Naive thymus-derived CD4-positive, alpha-beta T cell (primary cell): ENCODE data around the gene WAPL. TPM values are rescaled to one million over a fixed set of nuclear protein-coding genes. Genes with fewer than 3 reads are reported as not detected.
A peak's percentile ranks its signal among the peaks of the same experiment; 100 is the strongest.
"Not testable (repeated sequence)": the region's sequence is repeated elsewhere in the genome, so short reads cannot be mapped to it uniquely, and the experiment has no call there.

ENCODE experiments used
- ATAC-seq: fragments of 150-1000 bp; cut with Tn5 transposase; 2 replicates; pipeline ENCODE4 v1.10.0; 2021; ENCODE audit warnings: mild to moderate bottlenecking, moderate library complexity
- CTCF ChIA-PET: fragments of 350-600 bp; sonication (Branson Sonifier 250); formaldehyde crosslinking; loops from one replicate; lab custom pipeline; 2021; ENCODE audit warnings: antibody characterized with exemption; lab: Charles Lee
- POLR2A ChIA-PET: fragments of 350-600 bp; sonication (Branson Sonifier 250); formaldehyde crosslinking; loops from one replicate; lab custom pipeline; 2021; ENCODE audit warnings: antibody characterized with exemption, inconsistent platforms; lab: Charles Lee
- DNase-seq, 9 donors: peaks; one replicate each; pipeline versions ENCODE4 v3.0.0 to v3.0.0-alpha.2; 2020 to 2022; ENCODE audit warnings: mixed read lengths in 1 of 9
- H3K27ac ChIP-seq: one replicate; pipeline ENCODE4 v1.7.0; 2013; ENCODE audit warnings: mild to moderate bottlenecking, low read depth, low read length, moderate library complexity
- H3K27me3 ChIP-seq, 2 donors: one replicate each; pipeline ENCODE4 v1.7.0; 2013; ENCODE audit warnings: low read length in 2 of 2, mild to moderate bottlenecking in 2 of 2, moderate library complexity in 2 of 2; ENCODE audit not compliant: control insufficient read depth in 2 of 2, insufficient read depth in 2 of 2
- H3K36me3 ChIP-seq, 3 experiments: 1 replicate in 2 of 3; 2 replicates in 1 of 3; pipeline ENCODE4 v1.7.0; 2013; ENCODE audit warnings: low read length in 3 of 3, mild to moderate bottlenecking in 3 of 3, moderate library complexity in 1 of 3; ENCODE audit not compliant: insufficient read depth in 3 of 3, control insufficient read depth in 2 of 3
- H3K4me1 ChIP-seq, 2 donors: one replicate each; pipeline ENCODE4 v1.7.0; 2013; ENCODE audit warnings: low read length in 2 of 2, mild to moderate bottlenecking in 2 of 2, moderate library complexity in 1 of 2; ENCODE audit not compliant: control insufficient read depth in 2 of 2, insufficient read depth in 2 of 2
- H3K4me3 ChIP-seq: 2 replicates; pipeline ENCODE4 v1.7.0; 2013; ENCODE audit warnings: mild to moderate bottlenecking, low read length
- H3K9me3 ChIP-seq, 3 experiments: 1 replicate in 2 of 3; 2 replicates in 1 of 3; pipeline ENCODE4 v1.7.0; 2013; ENCODE audit warnings: low read length in 3 of 3; ENCODE audit not compliant: control insufficient read depth in 2 of 3
- H3K27ac Mint-ChIP-seq, 9 donors: one replicate each; pipeline ENCODE4 v1.8.0; 2020 to 2022; ENCODE audit warnings: mixed read lengths in 9 of 9, mild to moderate bottlenecking in 8 of 9, moderate library complexity in 5 of 9, inconsistent platforms in 2 of 9
- H3K27me3 Mint-ChIP-seq, 5 donors: one replicate each; pipeline ENCODE4 v1.8.0; 2021 to 2022; ENCODE audit warnings: mixed read lengths in 5 of 5, mild to moderate bottlenecking in 1 of 5
- H3K36me3 Mint-ChIP-seq, 5 donors: one replicate each; pipeline ENCODE4 v1.8.0; 2020 to 2022; ENCODE audit warnings: mixed read lengths in 5 of 5, mild to moderate bottlenecking in 3 of 5, inconsistent platforms in 1 of 5
- H3K4me1 Mint-ChIP-seq, 7 donors: one replicate each; pipeline ENCODE4 v1.8.0; 2020 to 2022; ENCODE audit warnings: mixed read lengths in 7 of 7, mild to moderate bottlenecking in 3 of 7, inconsistent platforms in 1 of 7
- H3K4me3 Mint-ChIP-seq, 10 donors: one replicate each; pipeline ENCODE4 v1.8.0; 2020 to 2022; ENCODE audit warnings: mild to moderate bottlenecking in 10 of 10, mixed read lengths in 10 of 10, moderate library complexity in 6 of 10, inconsistent platforms in 2 of 10
- H3K9me3 Mint-ChIP-seq, 11 donors: one replicate each; pipeline ENCODE4 v1.8.0; 2020 to 2022; ENCODE audit warnings: mixed read lengths in 11 of 11, mild to moderate bottlenecking in 4 of 11, inconsistent platforms in 1 of 11, moderate library complexity in 1 of 11
- intact Hi-C, 2 donors: fragments of 100-400 bp; cut with micrococcal nuclease; formaldehyde crosslinking; loops; one replicate each; pipeline ENCODE4 v1.15.1; 2023
- polyA plus RNA-seq, 2 donors: library from polyadenylated mRNA; unstranded; fragments of 300-500 nt; fragmentation: Illumina TruSeq; gene quantifications; one replicate each; pipeline ENCODE4 v1.2.3, GENCODE V29; 2021
- total RNA-seq, 6 experiments: library from RNA in 5 of 6; stranded (reverse) in 5 of 6; gene quantifications; 1 replicate in 5 of 6; 2 replicates in 1 of 6; pipeline ENCODE4 v1.2.3 and lab custom pipeline; 2021 to 2026

Gene WAPL
- total and polyA plus RNA-seq, 7 experiments from 2014 or later: 40.3 to 59.2 (median 49.5) TPM

- intact Hi-C loops: no loop called here
- Histone ChIP-seq H3K4me3 (no peak overlapping the region), H3K36me3 (no peaks in the 10 kb centered on the region), H3K9me3 (no peaks in the 10 kb centered on the region), H3K27ac (peak overlapping the region; percentile 27), H3K27me3 (no peaks in the 10 kb centered on the region), H3K4me1 (peaks cover 0 to 22% of the 10 kb centered on the region in 2 donors)
- DNase-seq (peak in 3 of 9 donors; percentile 18 to 27 (median 23)), ATAC-seq (no peak)
- POLR2A ChIA-PET: interaction anchor here (0.6 to 2.3 kb wide), 3 partner anchors 18 to 218 kb away, joined by 3 to 10 read pairs (median 4); partner anchors contain the start of gene WAPL
- H3K4me1 Mint-ChIP-seq: peaks cover 17 to 37% (median 32%) of the 10 kb centered on the region in 7 donors
- no peaks in the 10 kb centered on the region for H3K27me3 Mint-ChIP-seq
- peaks cover 0 to 3% (median 0%) of the 10 kb centered on the region in 5 donors for H3K36me3 Mint-ChIP-seq
- H3K9me3 Mint-ChIP-seq: peaks cover 0 to 2% (median 0%) of the 10 kb centered on the region in 11 donors
- CTCF ChIA-PET: interaction anchor here (0.8 kb wide), 1 partner anchor 40 kb away, joined by 3 read pairs; no protein-coding TSS in a partner anchor
- peak overlapping the region; percentile 12 to 81 (median 67) for H3K4me3 Mint-ChIP-seq
- H3K27ac Mint-ChIP-seq: peak overlapping the region; percentile 68 to 96 (median 89)
Measured at GRCh38 chr10:86540016-86540415, 18.4 kb upstream of the WAPL start.

DNA sequence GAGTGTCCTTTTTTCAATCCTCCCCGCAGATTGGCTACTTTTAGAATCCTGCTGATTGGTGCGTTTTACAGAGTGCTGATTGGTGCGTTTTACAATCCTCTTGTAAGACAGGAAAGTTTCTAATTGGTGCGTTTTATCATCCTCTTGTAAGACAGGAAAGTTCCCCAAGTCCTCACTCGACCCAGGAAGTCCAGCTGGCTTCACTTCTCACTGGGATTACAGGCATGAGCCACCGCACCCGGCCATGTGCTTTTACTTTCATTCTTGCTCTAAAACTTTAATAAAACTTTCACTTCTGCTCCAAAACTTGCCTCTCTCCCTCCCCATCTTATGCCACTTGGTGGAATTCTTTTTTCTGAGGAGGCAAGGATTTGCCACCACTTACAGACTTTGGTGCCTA, 17.0 kb upstream of the WAPL start:
- H3K9me3 ChIP-seq: no peaks in the 10 kb centered on the region
- no peak overlapping the region for H3K4me3 ChIP-seq
- ChIA-PET CTCF (no interaction called here), POLR2A (no interaction called here)
- H3K36me3 ChIP-seq: no peaks in the 10 kb centered on the region
- peaks cover 0 to 22% of the 10 kb centered on the region in 2 donors for H3K4me1 ChIP-seq
- Mint-ChIP-seq H3K4me1 (peaks cover 21 to 47% (median 38%) of the 10 kb centered on the region in 7 donors), H3K36me3 (peaks cover 0 to 3% (median 0%) of the 10 kb centered on the region in 5 donors), H3K9me3 (peaks cover 0 to 2% (median 0%) of the 10 kb centered on the region in 11 donors), H3K4me3 (peak overlapping the region in 3 of 10 donors; percentile 55 to 66 (median 63)), H3K27me3 (no peaks in the 10 kb centered on the region), H3K27ac (peak overlapping the region in 7 of 9 donors; percentile 17 to 86 (median 56))
- no peak overlapping the region for H3K27ac ChIP-seq
- intact Hi-C loops: no loop called here
- DNase-seq (no peak), ATAC-seq (no peak)
- no peaks in the 10 kb centered on the region for H3K27me3 ChIP-seq

- H3K4me1 ChIP-seq: peaks cover 0 to 22% of the 10 kb centered on the region in 2 donors
- H3K27ac ChIP-seq, POLR2A ChIA-PET, H3K27me3 ChIP-seq, H3K27me3 Mint-ChIP-seq, H3K36me3 ChIP-seq, DNase-seq, H3K9me3 Mint-ChIP-seq, H3K9me3 ChIP-seq, ATAC-seq, CTCF ChIA-PET, intact Hi-C loops, H3K4me3 ChIP-seq, H3K36me3 Mint-ChIP-seq: not testable (repeated sequence)
- H3K4me1 Mint-ChIP-seq: peaks cover 21 to 47% (median 38%) of the 10 kb centered on the region in 7 donors
- H3K27ac Mint-ChIP-seq: peak overlapping the region in 2 of 9 donors; percentile 55 to 93
- peak overlapping the region in 2 of 10 donors; percentile 66 to 80 for H3K4me3 Mint-ChIP-seq
Measured at GRCh38 chr10:86538040-86538439, 16.4 kb upstream of the WAPL start.

DNA sequence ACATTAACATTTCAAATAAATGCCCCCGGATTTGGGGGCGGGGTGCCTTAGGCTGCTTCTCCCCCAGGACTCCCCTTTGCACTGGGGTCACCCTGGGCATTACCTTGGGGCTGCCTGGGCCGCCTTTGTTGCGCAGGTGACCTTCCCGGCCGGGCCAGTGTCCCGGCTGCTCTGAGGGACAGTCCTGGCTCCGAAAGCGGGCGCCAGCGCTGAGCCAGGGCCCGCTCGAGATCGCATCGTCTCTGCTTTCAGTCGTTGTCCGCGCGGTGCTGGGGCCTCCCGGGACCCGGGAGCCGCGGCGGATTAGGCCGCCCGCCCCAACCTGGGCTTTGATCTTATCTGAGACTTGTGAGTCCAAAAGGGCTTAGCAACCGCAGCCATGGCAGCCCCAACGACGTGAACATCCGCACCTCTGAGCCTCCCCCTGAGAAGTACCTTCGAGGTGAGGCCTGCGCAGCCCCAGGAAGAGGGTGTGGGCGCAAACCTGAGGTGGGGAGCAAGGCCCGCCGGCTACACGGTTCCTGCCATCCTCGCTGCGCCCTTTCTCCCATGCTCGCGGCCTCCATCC, 14.8 kb upstream of the WAPL start:
- ATAC-seq: peak; percentile 83
- no peaks in the 10 kb centered on the region for H3K27me3 Mint-ChIP-seq
- peaks cover 21 to 43% (median 38%) of the 10 kb centered on the region in 7 donors for H3K4me1 Mint-ChIP-seq
- intact Hi-C loops: loop anchor here (1.0 to 2.0 kb wide), 4 partner anchors 15 to 136 kb away; partner anchors contain the start of gene WAPL (in 2 of the 2)
- H3K4me3 Mint-ChIP-seq: peak overlapping the region; percentile 70 to 88 (median 84)
- peaks cover 0 to 3% (median 0%) of the 10 kb centered on the region in 5 donors for H3K36me3 Mint-ChIP-seq
- peak in 8 of 9 donors; percentile 24 to 72 (median 64) for DNase-seq
- CTCF ChIA-PET: interaction anchor here (1.2 kb wide), 1 partner anchor 48 kb away, joined by 5 read pairs; no protein-coding TSS in a partner anchor
- H3K9me3 Mint-ChIP-seq: peaks cover 0 to 2% (median 0%) of the 10 kb centered on the region in 11 donors
- POLR2A ChIA-PET: interaction anchor here (0.6 kb wide), 1 partner anchor 414 kb away, joined by 3 read pairs; no protein-coding TSS in a partner anchor
- Histone ChIP-seq H3K36me3 (no peaks in the 10 kb centered on the region), H3K27me3 (no peaks in the 10 kb centered on the region), H3K9me3 (no peaks in the 10 kb centered on the region), H3K27ac (peak overlapping the region; percentile 60), H3K4me1 (peaks cover 0 to 22% of the 10 kb centered on the region in 2 donors), H3K4me3 (peak overlapping the region; percentile 57)
- H3K27ac Mint-ChIP-seq: peak overlapping the region; percentile 58 to 95 (median 92)

DNA sequence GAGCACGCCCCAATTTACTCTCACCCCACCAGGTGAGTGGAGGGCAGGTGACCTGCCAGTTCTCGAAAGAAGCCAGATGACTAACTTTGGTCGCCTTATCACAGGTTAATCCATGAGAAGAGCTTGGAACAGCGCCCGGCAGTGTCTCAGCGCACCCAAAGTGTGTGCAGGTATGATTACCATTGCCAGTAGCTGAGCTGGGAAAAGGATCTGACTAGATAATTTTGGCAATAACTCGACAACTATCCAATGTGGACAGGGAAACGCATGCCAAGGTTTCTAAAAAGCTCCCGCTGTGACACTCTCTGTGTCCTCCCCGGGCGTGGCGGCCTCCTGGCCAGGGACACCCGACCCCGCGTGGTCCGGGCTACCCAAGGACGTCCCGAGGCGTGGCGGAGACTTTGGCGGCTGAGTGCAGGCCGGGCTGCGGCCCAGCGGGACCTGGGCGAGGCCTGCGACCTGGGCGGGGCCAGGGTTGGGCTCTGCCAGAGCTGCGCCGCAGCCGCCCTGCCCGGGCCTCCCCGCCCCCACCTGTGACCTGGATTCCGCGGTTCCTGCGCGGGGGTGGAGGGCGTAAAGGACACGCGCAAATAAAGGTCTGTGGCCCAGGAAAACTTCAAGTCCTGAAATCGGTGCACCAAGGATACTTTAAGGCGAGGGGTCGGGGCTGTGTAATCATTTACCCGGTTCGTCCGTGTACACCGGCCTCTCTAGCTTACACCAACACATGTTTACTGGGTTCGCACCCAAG, 13.7 kb upstream of the WAPL start:
- no peak overlapping the region for H3K27ac ChIP-seq
- Mint-ChIP-seq H3K27me3 (no peaks in the 10 kb centered on the region), H3K4me1 (peaks cover 21 to 42% (median 38%) of the 10 kb centered on the region in 7 donors), H3K27ac (peak overlapping the region in 7 of 9 donors; percentile 36 to 93 (median 76)), H3K9me3 (peaks cover 0 to 2% (median 0%) of the 10 kb centered on the region in 11 donors), H3K4me3 (peak overlapping the region; percentile 62 to 88 (median 77)), H3K36me3 (peaks cover 0 to 3% (median 0%) of the 10 kb centered on the region in 5 donors)
- peaks cover 0 to 21% of the 10 kb centered on the region in 2 donors for H3K4me1 ChIP-seq
- H3K9me3 ChIP-seq: no peaks in the 10 kb centered on the region
- H3K27me3 ChIP-seq: no peaks in the 10 kb centered on the region
- ATAC-seq: peak; percentile 55
- H3K4me3 ChIP-seq: no peak overlapping the region
- ChIA-PET CTCF (no interaction called here), POLR2A (interaction anchor here (0.6 to 2.4 kb wide), 3 partner anchors 11 to 28 kb away, joined by 3 to 10 read pairs (median 5); partner anchors contain the start of gene WAPL)
- intact Hi-C loops: no loop called here
- DNase-seq: peak in 3 of 9 donors; percentile 10 to 31 (median 14)
- H3K36me3 ChIP-seq: no peaks in the 10 kb centered on the region

DNA sequence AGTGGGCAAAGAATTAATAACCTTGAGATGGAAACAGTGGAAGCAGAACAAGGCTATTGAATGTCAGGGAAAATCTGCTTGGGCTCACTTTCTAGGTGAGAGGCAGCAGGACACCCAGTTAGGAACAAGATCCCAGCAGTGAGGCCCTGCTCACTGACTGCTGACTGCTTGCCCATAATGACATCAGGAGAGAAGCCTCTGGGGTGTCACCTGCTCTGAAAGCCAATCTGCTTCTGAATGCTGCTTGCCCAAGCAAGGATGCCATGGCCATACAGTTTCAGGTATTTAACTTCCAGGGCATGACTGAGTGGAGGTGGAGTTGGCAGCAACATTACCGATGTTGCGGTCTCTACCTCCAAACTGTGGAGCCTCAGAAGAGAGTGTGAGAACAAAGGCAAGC, 11.7 kb upstream of the WAPL start:
- Mint-ChIP-seq H3K36me3 (peaks cover 0 to 3% (median 0%) of the 10 kb centered on the region in 5 donors), H3K4me3 (no peak overlapping the region), H3K9me3 (no peaks in the 10 kb centered on the region), H3K27me3 (no peaks in the 10 kb centered on the region), H3K27ac (peak overlapping the region in 5 of 9 donors; percentile 6 to 69 (median 48)), H3K4me1 (peaks cover 11 to 25% (median 19%) of the 10 kb centered on the region in 7 donors)
- no peak for ATAC-seq
- POLR2A ChIA-PET: interaction anchor here (1.2 to 2.4 kb wide), 2 partner anchors 11 to 14 kb away, joined by 3 to 10 read pairs; partner anchors contain the start of gene WAPL
- DNase-seq: no peak
- intact Hi-C loops: no loop called here
- Histone ChIP-seq H3K36me3 (no peaks in the 10 kb centered on the region), H3K27ac (no peak overlapping the region), H3K4me3 (no peak overlapping the region), H3K4me1 (peaks cover 0 to 11% of the 10 kb centered on the region in 2 donors), H3K9me3 (no peaks in the 10 kb centered on the region), H3K27me3 (no peaks in the 10 kb centered on the region)
- CTCF ChIA-PET: interaction anchor here (2.3 kb wide), 1 partner anchor 133 kb away, joined by 6 read pairs; no protein-coding TSS in a partner anchor
